SKM-1 treated with dmso at 0.1 percent for 144 hours (cell line): ENCODE results near the gene TRDMT1.

Experiments used
- DNase-seq: peaks from one replicate; lab custom pipeline; 2025; ENCODE audit not compliant: unreplicated experiment; lab: John Stamatoyannopoulos, UW

TRDMT1 gene

GRCh38 chr10:17213646-17214349 lies 12.3 kb upstream of the TRDMT1 start:
- no peak for DNase-seq

GRCh38 chr10:17212802-17213221 lies 11.3 kb upstream of the TRDMT1 start:
- peak; percentile 28 for DNase-seq

GRCh38 chr10:17210361-17210760 lies 8.9 kb upstream of the TRDMT1 start:
- no peak for DNase-seq

DNA sequence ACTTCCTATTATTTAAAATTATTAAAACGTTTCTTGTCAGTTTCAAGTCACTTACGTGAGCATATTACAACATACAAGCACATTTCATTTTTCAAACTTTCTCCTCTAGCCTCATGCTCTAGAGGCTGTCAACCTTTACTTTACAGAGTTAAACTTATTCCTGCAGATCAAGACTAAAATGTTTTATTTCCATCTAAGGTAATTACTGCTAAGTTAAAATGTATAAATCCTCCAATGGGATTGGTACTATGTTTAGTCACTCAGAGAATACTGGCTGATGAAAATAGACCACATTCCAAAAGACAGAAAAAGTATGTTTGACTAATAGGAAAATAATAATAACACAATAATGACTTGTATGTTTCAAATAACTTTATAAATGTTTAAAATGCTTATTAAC lies 8.4 kb upstream of the TRDMT1 start:
- no peak for DNase-seq

GRCh38 chr10:17209302-17209701 lies 7.8 kb upstream of the TRDMT1 start:
- DNase-seq = no peak

DNA sequence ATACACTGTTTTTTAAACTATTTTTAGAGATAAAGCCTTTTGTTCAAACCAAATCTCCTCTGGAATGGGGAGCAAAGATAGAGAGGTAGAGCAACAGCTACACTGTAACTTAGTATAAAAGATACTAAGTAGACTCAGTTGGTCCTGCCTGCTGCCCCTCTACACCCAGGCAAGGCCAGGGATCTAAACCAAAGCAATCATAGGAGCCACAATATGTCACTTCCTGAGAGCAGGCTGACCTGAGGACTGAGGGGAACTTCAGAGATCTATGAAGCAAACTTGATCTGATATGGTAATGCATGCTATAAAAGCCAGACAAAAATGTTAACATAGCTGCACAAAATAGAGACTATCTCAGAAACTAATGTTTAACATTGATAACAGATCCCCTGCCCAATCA lies 7.0 kb upstream of the TRDMT1 start:
- DNase-seq = no peak

GRCh38 chr10:17206210-17206709 lies 4.8 kb upstream of the TRDMT1 start:
- no peak for DNase-seq

DNA sequence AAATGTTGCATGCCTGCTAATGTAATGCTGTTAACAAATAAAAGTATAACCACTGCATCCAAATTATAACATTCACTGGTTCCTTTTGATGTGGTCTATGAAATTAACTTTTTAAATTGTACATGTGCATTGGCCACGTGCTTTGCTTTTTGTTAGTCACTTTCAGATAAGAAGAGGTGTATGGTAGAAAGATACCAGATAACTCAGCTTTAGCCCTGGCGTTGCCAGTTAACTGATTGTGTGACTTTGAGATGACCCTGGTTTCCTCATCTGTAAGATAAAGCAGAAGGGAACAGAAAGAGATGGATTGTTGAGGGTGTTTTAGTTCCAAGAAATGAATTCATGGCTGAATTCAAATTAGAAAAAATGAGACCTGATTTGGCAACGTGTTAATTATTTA lies 1.9 kb upstream of the TRDMT1 start:
- no peak for DNase-seq

DNA sequence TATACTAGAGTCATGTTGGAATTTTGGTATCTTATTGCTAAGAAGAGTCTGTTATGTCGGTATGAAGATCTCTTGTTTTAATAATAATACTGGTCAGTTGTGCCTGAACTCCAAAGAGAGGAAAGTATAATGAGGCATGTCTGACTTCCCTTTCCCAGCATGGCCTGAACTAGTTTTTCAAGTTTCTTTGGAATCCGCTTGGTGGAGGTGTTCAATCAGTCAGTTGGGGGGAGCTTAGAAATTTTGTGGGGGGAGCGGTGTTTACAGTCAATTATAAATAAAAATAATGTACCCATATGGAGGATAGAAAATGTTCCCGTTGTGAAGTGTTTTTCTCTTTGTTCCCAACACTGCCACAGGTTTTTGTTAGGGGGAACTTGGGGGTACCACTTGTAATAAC lies 1.5 kb upstream of the TRDMT1 start:
- DNase-seq = no peak

GRCh38 chr10:17202506-17202905 lies 1.0 kb upstream of the TRDMT1 start:
- DNase-seq = no peak

DNA sequence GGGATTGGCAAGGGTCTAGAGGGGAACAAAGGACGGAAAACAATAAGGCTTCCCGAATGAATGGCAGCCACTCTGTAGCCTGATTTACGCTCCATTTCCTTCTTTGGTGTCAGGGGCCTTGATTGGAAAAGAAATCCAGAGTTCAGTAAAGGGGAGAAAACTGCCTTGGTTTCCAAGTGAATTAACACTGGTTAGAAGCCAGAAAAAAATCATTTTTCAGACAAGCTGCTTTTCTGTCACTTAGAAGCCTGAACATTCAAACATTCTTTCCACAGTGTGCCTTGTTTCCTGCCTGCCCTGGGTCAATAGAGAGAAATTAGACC lies 283 bp upstream of the TRDMT1 start:
- no peak for DNase-seq

DNA sequence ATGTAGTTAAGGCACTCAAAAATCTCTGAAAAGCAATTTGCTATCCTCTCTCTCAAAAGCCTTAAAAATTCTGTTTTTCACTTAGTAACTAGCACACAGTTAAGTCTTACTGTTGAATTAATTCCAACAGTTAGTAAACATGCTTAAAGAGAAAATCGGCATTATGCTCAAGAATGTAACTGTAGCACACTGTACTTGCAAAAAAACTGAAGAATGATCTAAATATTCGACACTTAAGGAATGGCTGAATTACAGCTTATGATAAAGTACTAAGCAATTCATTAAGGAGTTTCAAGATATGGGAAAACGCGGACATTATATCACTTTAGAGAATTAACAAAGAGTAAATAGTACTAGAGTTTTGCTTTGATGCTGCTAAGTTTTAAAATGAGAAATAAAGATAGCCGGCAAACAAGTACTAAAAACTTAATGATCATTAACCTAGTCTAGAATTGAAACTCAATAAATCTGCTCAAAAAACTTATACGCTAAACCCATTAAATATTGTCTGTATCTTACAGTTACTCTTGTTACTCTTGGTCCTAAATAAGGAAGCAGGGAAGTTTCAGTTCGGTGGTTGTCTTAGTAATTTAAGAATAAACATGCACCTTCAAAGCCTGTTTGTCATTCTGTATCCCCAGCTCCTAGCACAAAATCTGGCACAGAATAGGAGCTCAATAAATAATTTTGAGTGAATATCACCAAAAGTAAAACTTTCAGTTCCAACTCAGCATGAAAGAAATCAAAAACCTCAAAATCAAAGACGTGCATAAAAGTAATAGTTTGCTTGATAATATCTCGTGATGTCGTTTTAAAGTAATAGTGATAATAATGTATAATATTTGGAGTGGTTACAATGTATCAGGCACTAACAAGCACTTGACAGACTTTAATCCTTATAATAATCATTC lies 1.2 kb downstream of the TRDMT1 start:
- no peak for DNase-seq

DNA sequence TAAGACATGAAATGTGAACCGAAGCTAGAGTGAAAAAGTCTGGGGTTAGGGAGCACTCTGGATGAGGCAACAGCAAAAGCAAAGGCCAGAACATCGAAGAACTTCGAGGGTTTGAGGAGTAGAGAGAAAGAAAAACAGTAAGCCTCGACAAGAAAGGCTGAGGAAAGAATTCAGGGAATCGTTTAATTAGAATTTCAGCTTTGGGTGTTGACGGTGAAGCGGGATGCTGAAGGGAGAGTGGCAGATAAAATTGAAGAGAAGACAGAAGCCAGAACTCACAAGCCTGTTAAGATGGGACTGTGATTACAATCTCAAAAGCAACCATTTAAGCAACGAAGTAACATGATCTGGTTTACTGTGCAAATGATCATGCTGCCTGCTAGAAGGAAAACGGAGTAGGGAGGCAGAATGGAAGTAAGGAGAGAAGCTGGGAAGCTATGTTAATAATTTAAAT lies 2.1 kb downstream of the TRDMT1 start:
- DNase-seq = no peak

DNA sequence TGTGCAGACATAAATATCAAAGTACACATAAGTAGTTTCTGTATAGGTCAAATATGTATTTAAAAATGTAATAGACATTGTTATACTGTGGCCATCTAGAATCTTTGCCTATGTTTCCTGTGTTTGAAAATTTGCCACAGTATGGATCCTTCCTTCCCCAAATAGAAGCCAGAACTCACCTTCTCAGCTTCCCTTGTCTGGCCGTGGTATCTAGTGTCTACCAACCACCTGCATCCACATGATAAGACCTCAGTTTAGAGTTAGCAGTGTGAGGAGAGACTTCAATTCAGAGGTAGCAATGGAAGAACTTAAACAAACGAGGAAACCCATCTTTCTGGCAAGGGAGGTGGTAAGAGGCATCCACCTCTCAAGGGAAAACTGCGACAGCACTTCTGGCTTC lies 4.9 kb downstream of the TRDMT1 start:
- DNase-seq = no peak

DNA sequence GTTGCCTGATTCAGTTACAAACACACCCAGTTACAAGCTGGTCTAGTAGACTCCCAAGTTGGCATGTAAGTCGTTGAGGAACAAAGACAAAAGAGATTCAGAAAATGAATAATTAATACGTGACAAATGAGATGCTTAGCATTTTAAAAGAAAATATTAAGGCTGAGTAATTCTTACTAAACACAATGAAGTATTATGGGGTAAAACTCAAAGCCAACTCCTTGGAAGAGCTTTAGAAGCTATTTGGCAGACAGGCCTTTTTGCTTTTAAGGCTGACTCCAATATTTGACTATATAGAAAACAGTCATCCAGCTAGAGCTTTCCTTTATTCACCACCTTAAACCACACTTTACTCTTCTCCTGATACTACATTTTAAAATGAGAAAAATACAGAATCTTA lies 5.4 kb downstream of the TRDMT1 start:
- DNase-seq = no peak

GRCh38 chr10:17195083-17195482 lies 6.4 kb downstream of the TRDMT1 start:
- DNase-seq = no peak

DNA sequence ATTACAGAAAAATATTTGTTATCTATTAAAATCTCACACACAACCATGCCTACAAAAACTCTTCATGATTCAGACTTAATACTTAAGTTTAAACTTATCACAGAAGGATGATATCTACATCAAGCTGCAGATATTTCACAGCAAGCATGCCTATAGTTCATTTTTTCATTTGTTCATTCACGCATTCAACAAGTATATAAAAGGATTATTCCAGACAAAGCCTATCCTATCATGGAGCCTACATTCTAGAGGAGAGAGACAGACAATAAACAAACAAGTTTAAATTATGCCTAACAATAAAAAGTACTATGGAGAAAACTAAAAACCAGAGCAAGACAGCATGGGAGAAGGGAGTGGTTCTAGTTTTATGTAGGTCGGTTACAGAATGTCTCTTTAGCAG lies 10.9 kb downstream of the TRDMT1 start:
- DNase-seq = no peak

- no peak for DNase-seq
Observed at GRCh38 chr10:17188644-17189172, 12.8 kb downstream of the TRDMT1 start.

GRCh38 chr10:17185873-17186272 lies 15.6 kb downstream of the TRDMT1 start:
- no peak for DNase-seq

GRCh38 chr10:17183110-17183509 lies 18.4 kb downstream of the TRDMT1 start:
- DNase-seq = no peak

GRCh38 chr10:17181751-17182150 lies 19.7 kb downstream of the TRDMT1 start:
- DNase-seq = no peak

DNA sequence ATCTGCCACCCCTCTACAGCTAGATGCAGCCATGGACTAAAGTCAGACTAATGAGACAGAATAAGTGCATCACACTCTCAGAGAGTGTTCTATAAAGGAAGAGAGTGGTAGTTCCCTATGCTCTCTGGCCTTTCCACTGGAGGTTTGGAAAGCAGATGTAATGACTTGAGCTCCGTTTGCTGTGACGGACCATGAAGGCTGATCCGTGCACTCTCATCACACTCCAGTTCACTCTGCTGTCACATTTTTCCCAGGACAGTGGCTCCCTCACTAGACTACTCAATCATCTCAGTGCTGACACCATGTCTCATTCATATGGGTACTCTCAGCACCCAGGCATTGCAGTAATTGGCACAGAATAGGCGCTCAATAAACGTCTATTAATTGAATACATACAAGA lies 20.4 kb downstream of the TRDMT1 start:
- no peak for DNase-seq
